Head of caudate nucleus (tissue), 42 donors: ENCODE measurements around the gene RCN1.
"Not testable (repeated sequence)": the region's sequence is repeated elsewhere in the genome, so short reads cannot be mapped to it uniquely, and the experiment has no call there.

Experiments
- DNase-seq, 42 donors: peaks; one replicate each; pipeline versions ENCODE4 v3.0.0 to v3.0.0-alpha.2; 2020 to 2021; ENCODE audit warnings: mixed read lengths in 7 of 42
- intact Hi-C: fragments of 100-400 bp; cut with DNase I; formaldehyde crosslinking; loops from one replicate; pipeline ENCODE4 v1.15.0; 2022

RCN1 gene

DNA sequence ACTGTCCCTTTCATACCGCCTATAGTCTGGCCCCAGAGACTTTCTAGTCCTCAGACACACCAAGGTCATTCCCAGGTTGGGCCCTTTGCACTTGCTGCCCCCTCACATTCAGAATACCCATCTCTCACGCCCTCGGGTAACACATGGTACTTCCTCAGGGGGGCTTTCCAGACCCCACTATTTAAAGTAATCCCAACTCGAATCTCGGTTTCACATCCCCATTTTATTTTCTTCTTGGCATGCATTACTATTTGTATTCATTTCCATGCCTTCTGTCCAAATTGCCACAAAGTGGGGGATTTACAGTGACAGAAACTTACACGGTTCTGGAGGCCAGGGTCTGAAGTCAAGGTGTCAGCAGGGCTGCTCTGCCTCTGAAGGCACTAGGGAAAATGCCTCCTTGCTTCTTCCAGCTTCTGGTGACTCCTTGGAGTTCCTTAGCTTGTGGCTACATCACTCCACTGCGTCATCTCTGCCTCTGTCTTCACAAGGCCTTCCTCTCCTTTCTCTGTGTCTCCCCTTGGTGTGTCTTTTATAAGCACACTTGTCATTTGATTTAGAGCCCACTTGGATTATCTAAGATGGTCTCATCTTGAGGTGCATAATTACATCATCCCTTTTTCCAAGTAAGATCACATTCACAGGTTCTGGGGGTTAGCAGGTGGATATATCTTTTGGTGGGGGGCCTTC lies 15.1 kb downstream of the RCN1 start:
- no peak for DNase-seq
- intact Hi-C loops, result no loop called here

DNA sequence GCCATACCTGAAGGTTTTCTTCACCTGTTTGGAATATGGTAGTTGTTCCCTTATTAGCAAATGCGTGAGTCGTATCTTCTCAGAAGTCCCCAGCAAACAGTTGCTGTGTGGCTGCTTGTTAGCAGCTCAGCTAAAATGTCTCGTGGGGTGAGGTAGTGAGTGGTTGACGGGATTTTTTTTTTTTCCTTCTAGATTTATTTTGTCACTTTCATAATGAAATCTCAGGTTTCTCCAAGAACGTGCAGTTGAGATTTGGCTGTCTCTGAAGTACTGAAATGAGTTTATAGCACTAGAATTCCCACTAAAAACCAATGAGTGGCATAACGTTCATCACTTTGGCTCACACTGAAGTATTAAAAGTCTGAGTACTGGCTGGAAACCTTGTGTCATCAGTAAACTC lies 16.8 kb downstream of the RCN1 start:
- no peak for DNase-seq
- intact Hi-C loops, result no loop called here

GRCh38 chr11:32108576-32108975 lies 17.7 kb downstream of the RCN1 start:
- intact Hi-C loops, result no loop called here
- DNase-seq, result no peak

DNA sequence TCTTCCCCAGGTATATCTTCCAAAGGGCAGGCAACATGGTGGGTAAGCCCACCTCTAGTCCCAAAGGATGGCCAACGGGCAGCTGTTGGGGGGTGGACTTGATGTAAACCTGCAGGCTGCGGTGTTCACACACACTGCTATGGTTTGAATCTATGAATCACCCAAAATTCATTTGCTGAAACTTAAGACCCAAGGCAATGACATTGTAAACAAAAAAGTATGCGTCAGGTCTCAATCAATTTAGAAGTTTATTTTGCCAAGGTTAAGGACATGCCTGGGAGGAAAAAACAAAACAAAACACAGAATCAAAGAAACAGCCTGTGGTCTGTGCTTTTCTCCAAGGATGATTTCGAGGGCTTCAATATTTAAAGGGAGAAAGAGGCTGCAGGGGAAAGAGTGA lies 18.3 kb downstream of the RCN1 start:
- DNase-seq, result no peak
- intact Hi-C loops, result no loop called here

DNA sequence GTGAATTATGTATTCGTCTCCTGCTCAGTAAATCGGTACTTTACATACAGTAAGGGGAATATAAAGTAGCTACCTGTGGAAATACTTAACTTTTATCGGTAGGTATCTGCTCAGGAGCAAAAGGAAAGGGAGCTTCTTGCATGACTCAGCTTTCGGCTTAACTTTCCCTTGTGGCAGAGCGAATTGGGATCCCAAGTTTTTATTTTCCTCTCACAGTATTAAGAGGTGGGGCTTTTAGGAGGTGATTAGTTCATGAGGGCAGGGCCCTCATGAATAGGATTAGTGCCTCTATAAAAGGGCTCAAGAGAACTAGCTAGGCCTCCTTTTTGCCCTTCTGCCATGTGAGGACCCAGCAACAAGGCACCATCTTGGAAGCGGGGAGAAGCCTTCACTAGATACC lies 18.7 kb downstream of the RCN1 start:
- intact Hi-C loops, result no loop called here
- no peak for DNase-seq

DNA sequence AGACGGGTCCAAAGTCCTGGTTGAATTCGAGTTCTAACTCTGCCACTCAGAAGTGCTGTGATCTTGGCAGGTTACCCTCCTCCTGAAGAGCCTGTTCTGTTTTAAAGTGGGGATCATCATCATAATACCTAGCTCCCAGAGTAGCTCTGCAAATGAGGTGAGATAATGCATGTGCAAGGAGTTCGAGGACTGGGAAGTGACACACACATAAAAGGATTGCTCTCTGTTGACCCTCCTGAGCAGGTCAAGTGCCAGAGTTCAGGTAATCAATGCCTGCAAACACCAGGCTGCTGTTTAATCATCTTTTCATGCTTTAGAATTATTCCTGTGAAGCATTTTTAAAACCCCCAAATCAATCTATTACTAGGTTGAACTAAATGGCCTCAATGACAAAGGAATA lies 19.9 kb downstream of the RCN1 start:
- no peak for DNase-seq
- intact Hi-C loops, result no loop called here

GRCh38 chr11:32113200-32113919 lies 22.5 kb downstream of the RCN1 start:
- intact Hi-C loops, result no loop called here
- no peak for DNase-seq

- intact Hi-C loops, result no loop called here
- no peak for DNase-seq
Measured at GRCh38 chr11:32113920-32114203, 23.0 kb downstream of the RCN1 start.

- DNase-seq, result no peak
- intact Hi-C loops, result no loop called here
Measured at GRCh38 chr11:32115446-32115845, 24.6 kb downstream of the RCN1 start.

GRCh38 chr11:32116668-32117067 lies 25.8 kb downstream of the RCN1 start:
- intact Hi-C loops, result no loop called here
- no peak for DNase-seq

DNA sequence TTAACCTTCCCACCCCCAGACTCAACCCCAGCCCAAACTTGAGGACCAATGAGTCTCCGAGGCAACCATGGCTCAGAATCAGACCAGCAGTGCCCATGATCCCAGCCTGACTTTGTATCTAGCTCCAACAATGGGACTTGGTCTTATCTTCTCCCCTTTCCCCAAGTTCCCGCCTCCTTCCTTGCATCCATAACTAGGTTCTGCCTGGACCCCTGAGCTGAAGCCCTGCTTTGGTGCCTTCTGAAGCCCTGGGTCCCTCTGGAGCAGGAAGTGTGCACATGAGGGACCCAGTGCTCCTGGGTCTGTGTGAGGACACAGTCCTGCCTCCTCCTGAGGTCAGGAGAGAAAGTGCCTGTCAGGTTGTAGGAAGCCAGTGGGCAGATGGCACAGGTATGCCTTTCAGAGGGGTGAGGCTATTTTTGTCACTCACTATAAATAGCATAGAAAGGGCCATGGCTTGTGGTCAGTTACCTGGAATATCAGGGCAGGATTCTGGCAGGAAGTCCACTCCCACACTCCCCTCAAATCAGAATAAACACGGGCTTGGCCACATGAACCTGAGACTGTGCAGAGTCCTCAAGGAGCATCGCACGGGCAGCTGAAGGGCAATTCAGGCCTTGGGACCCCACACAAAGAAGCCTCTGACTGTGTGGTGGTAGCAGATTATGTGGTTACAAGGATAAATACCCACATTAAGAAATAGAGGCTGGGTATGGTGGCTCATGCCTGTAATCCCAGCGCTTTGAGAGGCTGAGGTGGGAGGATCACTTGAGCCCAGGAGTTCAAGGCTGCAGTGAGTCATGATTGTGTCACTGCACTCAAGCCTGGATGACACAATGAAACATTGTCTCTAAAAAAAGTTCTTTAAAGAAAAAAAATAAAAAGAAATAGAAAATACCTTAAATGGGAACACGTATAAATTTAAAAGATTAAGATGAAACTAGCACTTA lies 27.4 kb downstream of the RCN1 start:
- peak in 24 of 42 donors; percentile 9 to 73 (median 35) for DNase-seq
- intact Hi-C loops, result no loop called here

DNA sequence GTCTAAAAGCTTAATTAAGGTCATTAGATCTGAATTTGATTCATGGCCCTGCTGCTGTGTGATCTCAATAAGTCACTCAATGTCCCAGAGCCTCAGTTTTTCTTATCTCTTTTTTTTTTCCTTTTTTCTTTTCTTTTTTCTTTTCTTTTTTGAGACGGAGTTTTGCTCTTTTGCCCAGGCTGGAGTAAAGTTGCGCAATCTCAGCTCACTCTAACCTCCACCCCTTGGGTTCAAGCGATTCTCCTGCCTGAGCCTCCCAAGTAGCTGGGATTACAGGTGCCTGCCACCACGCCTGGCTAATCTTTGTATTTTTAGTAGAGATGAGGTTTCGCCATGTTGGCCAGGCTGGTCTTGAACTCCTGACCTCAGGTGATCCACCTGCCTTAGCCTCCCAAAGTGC lies 28.3 kb downstream of the RCN1 start:
- intact Hi-C loops, DNase-seq: not testable (repeated sequence)

DNA sequence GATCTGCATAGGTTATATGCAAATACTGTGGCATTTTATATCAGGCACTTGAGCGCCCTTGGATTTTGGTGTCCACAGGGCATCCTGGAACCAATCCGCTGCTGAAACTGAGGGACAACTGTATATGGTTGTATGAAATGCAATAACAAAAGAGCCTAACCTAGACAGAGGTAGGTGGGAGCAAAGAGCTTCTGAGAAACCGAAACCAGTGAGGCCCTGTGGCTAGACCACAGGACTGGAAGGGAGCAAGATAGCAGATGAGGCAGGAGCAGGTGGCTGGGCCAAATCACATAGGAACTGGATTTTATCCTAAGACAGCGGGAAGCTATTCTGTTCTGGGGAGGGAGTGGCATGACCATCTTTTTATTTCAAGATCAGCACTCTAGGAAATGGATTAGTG lies 30.1 kb downstream of the RCN1 start:
- DNase-seq, result no peak
- intact Hi-C loops, result no loop called here

DNA sequence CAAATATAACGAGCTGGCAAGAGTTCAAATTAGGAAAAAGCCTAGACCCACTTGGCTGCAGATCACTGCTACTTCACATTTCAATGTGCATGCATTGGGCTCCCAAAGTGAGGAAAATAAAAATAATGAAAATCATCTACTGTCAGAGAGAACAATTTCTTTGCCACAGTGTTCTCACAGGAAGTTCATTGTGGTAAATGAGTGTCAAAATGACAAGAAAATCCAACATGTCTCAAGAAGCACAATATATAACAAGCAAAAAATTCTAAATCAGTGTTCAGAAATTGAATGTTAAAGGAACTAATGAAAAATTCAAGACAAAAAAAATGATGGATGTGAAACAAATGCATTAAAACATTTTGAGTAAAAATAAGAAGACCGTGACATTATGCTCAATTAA lies 31.3 kb downstream of the RCN1 start:
- intact Hi-C loops, result no loop called here
- DNase-seq, result no peak

DNA sequence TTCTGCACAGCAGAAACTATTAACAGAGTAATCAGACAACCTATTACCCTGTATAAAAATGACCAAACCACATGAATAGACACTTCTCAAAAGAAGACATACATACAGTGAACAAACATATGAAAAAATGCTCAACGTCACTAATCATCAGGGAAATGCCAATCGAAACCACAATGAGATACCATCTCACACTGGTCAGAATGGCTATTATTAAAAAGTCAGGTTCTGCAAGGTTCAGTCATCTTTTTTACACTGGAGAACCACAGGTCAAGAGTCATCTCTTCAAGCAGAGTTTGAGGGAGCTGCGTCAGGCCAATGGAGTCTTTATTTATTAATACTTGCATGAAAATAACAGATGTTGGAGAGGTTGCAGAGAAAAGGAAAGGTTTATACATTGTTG lies 40.4 kb downstream of the RCN1 start:
- intact Hi-C loops, result no loop called here
- DNase-seq, result no peak

- DNase-seq, result no peak
- intact Hi-C loops, result no loop called here
Measured at GRCh38 chr11:32136657-32137056, 45.8 kb downstream of the RCN1 start.

GRCh38 chr11:32137263-32137662 lies 46.4 kb downstream of the RCN1 start:
- DNase-seq, result no peak
- intact Hi-C loops, result no loop called here

DNA sequence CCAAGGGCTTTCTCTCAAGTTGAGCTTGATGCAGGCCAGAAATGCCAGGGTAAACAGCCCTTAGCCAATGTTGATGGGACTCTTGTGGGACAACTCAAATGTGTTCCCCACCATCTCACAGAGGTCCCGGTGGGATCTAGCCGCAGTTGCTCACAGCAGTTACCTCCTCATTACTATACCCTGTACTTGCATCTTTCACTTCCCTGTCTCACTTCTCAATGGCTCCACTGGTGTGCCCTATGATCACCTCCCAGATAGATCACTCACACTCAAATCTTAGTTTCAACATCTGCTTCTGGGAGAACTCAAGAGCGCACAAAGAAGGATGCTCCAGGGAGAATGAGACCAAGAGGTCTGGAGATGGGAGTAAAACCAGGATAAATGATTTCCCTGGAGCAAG lies 47.0 kb downstream of the RCN1 start:
- no peak for DNase-seq
- intact Hi-C loops, result no loop called here

- intact Hi-C loops, result no loop called here
- no peak for DNase-seq
Measured at GRCh38 chr11:32138902-32139301, 48.0 kb downstream of the RCN1 start.

DNA sequence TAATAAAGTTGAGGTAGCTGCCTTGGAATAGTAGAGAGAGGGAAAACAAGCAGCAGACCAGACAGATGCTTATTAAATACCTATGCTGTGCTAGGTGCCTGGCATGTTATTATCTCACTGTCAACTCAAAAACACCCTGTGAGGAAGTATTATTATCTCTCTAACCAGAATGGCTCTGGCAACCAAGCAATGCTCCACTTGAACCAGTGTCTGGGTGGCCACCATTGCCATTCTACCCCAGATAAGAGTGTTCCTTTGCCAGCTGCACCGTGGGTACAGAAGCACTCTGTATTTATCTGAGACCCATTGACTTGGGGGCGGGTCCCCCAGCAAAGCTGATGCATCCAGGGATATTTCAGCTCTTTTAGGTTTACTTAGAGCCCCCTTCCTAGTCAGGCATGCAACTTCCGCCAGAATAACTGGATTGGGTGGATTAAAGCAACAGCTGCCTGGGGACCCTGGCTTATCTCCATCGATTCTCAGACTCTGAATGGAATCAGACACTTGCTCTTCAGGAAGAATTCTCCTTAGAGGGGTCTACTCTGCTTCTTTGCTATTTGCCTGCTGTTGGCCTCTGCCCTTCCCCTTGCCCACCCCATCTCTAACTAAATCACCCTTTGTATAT lies 49.1 kb downstream of the RCN1 start:
- intact Hi-C loops, result no loop called here
- no peak for DNase-seq
